GM19372 (cell line): ENCODE data around the gene ECPAS.
"Not testable (repeated sequence)": the region's sequence is repeated elsewhere in the genome, so short reads cannot be mapped to it uniquely, and the experiment has no call there.

Experiments used
- ATAC-seq: cut with Tn5 transposase; IDR thresholded peaks from one replicate; pipeline ENCODE4 v1.9.1; 2021; ENCODE audit warnings: mild to moderate bottlenecking, low read depth, moderate library complexity; ENCODE audit not compliant: unreplicated experiment

Gene ECPAS

DNA sequence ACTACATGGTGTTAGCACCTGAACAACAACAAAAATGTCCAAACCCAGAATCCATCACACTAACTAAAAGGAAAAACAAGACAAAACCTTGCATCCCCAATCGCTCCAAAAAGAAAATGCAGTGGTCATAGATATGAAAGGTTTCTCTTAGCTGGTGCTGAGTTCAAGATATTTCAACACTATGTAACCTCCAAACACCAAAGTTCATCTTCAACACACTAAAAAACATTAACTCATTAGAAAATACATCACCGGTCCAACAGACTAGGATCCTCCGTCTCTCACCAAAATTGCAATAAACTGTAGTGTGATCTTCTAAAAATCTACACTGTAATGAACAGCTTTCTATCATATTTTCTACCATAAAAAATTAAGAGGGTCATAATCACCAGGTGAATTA, 60.8 kb downstream of the ECPAS start:
- ATAC-seq: no peak

DNA sequence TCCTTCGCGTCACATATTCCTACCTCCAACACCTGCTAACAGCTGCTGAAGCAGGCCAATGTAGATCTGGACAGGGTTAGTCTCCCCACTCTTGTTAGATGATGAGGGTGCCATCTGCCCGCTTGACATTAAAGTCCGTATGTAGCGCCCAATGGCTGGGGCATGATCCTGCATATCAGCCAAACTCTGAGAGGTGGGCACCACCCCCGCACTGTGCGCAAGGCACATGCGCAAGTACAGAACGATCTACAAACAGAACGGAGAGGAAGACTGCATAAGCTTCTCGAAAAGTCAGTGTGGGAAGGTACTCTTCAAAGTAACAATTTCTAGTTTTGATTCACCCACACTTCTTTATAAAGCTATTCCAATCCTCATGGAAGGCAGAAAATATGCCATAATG, 69.8 kb downstream of the ECPAS start:
- no peak for ATAC-seq

DNA sequence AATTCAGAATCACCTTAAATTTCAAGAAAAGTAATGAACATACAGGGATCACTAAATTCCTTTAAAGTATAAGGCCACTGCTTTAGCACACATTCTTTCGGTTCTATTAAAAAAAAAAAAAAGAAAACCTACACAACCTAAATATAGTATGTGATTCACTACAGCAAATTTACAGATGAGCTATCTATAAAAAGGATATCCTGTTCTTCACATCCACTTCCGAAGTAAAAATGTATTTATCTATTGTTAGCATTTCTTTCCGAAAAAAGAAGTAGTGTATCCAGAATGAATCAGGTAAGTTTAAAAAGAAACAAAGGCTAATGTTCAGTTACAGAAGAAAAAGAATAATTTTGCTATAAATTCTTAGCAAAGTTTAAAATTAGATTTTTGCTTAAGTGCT, 70.2 kb downstream of the ECPAS start:
- ATAC-seq: no peak

DNA sequence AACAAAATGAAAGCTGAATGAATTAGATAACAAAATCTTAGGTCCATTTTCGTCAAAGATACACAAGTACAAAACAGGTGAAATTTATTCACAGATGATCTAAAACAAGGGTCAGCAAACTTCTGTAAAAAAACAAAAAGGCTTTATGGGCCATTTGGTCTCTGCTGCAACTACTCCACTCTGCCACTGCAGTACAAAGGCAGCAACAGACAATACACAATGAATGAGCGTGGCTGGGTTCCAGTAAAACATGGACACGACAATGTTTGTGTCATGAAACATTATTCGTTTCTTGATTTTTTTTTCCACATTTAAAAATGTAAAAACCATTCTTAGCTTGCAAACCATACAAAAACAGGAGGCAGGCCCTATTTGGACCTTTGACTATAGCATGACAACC, 71.9 kb downstream of the ECPAS start:
- no peak for ATAC-seq

DNA sequence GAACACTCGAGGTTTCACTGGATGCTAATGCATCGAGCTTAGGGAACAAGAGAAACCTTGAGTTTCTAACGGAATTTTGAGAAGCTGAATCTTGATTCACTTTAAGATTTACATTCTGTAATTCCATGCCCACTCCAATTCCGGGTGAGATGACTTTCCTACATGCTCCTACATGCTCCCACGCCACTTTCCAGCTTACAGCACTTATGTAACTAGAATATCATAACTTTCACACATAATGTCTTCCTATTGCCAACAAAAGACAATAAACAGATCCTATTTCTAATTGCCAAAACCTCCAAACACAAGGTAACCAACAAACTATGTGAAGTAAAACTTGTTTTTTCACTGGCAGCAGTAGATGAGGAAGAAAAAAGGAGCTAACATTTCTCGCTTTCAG, 72.9 kb downstream of the ECPAS start:
- no peak for ATAC-seq

GRCh38 chr9:111407813-111408212, 76.4 kb downstream of the ECPAS start:
- ATAC-seq: no peak

DNA sequence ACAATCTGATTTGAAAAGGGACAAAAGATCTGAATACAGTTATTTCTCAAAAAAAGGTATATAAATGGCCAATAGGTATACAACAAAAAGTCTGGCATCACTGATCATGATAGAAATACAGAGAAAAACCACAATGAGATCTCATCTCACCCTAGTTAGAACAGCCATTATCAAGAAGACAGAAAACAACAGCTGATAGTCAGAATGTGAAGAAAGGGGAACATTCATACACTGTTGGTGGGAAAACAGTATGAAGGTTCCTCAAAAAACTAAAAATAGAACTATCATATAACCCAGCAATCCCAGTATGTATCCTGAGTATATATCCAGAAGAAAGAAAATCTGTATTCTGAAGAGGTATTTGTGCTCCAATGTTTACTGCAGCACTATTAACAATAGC, 78.5 kb downstream of the ECPAS start:
- ATAC-seq: no peak

DNA sequence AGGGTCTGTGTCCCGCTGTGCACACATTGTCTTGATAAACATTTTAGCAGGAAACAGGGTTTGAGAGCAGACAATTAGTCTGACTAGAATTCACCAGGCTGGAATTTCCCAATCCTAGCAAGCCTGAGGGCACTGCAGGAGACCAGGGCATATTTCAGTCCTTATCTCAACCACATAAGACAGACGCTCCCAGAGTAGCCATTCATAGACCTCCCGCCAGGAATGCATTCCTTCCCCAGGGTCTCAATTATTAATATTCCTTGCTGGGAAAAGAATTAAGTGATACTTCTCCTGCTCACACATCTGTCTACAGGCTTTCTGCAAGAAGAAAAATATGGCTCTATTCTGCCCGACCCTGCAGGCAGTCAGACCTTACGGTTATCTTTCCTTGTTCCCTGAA, 82.7 kb downstream of the ECPAS start:
- ATAC-seq: not testable (repeated sequence)

- no peak for ATAC-seq
Observed at GRCh38 chr9:111400564-111400898, 83.7 kb downstream of the ECPAS start.

DNA sequence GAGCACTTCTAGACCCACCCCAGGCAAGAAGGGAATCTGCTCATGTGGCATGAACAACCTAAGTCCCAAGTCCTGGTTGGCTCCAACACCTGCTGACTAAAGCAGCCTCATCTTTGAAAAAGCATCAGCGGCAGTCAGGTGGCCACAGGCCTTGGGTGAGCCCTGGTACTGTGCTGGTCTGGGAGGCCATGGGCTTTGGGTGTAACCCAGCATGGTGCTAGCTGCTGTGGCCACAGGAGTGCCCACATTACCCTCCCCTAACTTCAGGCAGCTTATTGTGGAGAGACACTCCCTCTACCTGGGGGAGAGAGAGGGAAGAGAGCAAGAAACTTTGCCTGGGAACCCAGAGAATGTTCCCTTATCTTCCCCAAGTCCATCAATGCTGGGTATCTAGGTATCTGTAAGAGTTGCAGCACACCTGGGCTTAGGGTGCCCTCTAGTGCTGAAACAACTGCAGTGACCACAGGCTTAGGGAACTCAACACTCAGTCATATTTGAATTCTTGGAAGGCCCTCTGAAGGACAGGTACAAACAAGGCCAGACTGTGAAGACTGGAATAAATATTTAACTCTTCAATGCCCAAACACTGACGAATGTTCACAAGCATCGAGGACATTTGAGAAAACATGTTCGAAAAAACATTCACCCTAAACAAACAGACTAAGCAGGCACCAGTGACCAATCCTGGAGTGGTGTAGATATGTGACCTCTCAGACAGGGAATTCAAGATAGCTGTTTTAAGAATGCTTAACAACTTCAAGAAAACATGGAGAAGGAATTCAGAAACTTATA, 84.2 kb downstream of the ECPAS start:
- ATAC-seq: no peak

GRCh38 chr9:111399211-111399739, 84.9 kb downstream of the ECPAS start:
- ATAC-seq: no peak

GRCh38 chr9:111393971-111394370, 90.2 kb downstream of the ECPAS start:
- no peak for ATAC-seq

DNA sequence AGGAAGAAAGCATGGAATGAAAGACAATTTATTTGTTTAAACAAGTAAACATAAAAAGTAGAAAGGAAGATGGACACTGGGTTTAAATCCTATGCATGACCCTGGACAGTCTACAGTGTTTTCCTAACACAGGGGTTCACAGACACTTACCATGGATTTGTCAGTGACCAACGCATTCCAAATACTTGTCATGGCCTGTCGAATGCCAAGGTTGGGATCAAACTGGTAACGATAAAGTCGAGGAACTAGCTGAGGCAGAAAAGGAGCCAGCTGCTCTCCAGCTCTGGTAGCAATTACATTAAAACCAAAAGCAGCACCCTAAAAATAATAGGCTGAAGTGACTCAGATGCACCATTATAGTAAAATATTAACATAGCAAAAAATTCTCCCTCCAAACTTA, 94.8 kb downstream of the ECPAS start:
- ATAC-seq: no peak

- no peak for ATAC-seq
Observed at GRCh38 chr9:111386386-111386785, 97.8 kb downstream of the ECPAS start.

DNA sequence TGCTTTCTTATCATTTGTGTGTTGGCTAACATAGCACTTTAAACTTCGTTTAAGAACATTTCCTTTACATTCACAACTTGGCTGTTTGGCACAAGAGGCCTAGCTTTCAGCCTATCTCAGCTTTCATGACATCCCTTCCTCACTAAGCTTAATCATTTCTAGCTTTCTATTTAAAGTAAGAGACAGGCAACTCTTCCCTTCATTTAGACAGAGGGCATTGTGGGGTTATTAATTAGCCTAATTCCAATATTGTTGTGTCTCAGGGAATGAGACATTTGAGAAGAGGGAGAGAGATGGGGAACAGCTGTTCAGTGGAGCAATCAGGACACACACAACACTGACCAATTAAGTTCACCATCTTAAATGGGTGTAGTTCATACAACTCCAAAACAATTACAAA, 103.2 kb downstream of the ECPAS start:
- no peak for ATAC-seq

GRCh38 chr9:111375817-111376564, 108.2 kb downstream of the ECPAS start:
- no peak for ATAC-seq

- no peak for ATAC-seq
Observed at GRCh38 chr9:111375062-111375461, 109.1 kb downstream of the ECPAS start.

GRCh38 chr9:111372297-111372696, 111.9 kb downstream of the ECPAS start:
- no peak for ATAC-seq

DNA sequence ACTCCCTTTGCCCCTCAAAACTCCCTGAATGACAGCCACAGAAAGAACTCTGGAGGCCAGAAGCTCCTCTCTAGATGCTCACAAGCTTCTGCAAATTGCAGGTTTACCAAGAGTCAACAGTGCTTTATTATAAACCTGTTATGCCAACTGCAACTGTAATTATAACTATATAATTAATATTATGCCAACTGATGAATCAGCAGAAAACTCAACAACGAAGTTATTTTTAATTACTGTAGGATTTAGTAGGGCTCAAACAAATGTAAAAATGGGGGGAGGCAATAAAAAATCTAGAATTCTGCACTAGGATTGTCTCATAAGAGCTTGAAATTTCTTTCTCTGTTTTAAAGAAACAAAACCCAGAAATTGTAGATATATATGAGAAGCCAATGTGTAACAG, 117.2 kb downstream of the ECPAS start:
- no peak for ATAC-seq

GRCh38 chr9:111362526-111362925, 121.7 kb downstream of the ECPAS start:
- ATAC-seq: no peak

DNA sequence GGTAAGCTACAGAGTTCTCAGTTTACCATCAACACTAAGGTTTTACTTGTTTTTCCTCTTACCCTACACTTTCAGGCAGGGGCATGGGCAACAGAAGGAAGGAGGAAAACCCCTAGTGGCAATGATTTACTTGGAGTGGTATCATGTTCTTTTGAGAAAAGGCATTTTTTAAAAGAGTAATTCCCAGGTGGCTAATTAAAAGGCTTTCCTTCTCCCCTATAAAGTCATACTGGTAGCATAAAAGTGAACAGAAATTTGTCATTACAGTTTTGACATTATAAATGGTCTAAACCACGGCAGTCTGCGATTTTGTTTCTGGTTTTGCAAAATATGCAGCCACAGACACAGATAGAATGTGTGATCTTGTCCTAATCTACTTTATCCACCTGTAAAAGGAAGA, 123.3 kb downstream of the ECPAS start:
- no peak for ATAC-seq
